Esophagus muscularis mucosa (tissue), 4 donors: Measurements from ENCODE around the gene MADD.

ENCODE experiments used
- EP300 ChIP-seq: sonication (generic); formaldehyde crosslinking; IDR thresholded peaks from one replicate; pipeline ENCODE4 v1.6.1; 2017; ENCODE audit warnings: antibody characterized with exemption
- POLR2A ChIP-seq: fragments of 450-650 bp; IDR thresholded peaks from one replicate; pipeline ENCODE4 v1.6.1; 2017; ENCODE audit warnings: antibody characterized with exemption, moderate library complexity, mild to moderate bottlenecking, low read depth
- POLR2AphosphoS5 ChIP-seq, 2 donors: sonication (generic); formaldehyde crosslinking; IDR thresholded peaks; one replicate each; pipeline ENCODE4 v1.6.1; 2017; ENCODE audit warnings: antibody characterized with exemption in 2 of 2
- TF ChIP-seq, protein P1 (sequence below), 3 experiments: fragments of 200-600 bp in 2 of 3; fragments of 450-650 bp in 1 of 3; sonication (generic) in 2 of 3; IDR thresholded peaks; one replicate each; pipeline ENCODE4 v1.5.1; 2017 to 2019; ENCODE audit warnings: antibody characterized with exemption in 3 of 3, mild to moderate bottlenecking in 2 of 3, moderate library complexity in 1 of 3

DNA sequence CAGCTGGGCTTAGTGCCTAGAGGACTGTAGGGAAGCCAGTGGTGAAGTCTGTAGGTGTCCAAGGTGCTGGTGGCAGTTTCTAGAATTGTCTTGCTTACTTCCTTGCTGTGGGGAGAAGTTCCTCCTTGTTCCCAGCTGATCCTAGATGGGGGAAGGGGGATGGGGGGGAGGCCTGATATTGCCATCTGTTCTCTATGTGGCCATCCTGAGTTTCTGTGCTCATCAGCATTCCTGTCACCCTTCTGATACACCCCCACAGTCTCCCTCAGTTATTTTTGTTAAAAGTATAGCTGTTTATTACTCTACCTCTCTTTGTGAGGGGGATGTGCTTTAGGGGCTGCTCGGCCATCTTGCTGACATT is 36.5 kb downstream of the MADD start:
- TF ChIP-seq EP300 (no peak), POLR2AphosphoS5 (IDR thresholded peaks at IDR 0.05) (no peak), POLR2A (no peak)
- TF ChIP-seq, protein P1, sequence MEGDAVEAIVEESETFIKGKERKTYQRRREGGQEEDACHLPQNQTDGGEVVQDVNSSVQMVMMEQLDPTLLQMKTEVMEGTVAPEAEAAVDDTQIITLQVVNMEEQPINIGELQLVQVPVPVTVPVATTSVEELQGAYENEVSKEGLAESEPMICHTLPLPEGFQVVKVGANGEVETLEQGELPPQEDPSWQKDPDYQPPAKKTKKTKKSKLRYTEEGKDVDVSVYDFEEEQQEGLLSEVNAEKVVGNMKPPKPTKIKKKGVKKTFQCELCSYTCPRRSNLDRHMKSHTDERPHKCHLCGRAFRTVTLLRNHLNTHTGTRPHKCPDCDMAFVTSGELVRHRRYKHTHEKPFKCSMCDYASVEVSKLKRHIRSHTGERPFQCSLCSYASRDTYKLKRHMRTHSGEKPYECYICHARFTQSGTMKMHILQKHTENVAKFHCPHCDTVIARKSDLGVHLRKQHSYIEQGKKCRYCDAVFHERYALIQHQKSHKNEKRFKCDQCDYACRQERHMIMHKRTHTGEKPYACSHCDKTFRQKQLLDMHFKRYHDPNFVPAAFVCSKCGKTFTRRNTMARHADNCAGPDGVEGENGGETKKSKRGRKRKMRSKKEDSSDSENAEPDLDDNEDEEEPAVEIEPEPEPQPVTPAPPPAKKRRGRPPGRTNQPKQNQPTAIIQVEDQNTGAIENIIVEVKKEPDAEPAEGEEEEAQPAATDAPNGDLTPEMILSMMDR (IDR thresholded peaks at IDR 0.05): no peak
